NCI-H2029 treated with DMSO at 0.1 percent for 48 hours (cell line): ENCODE results near the gene QKI.
"Not testable (repeated sequence)": the region's sequence is repeated elsewhere in the genome, so short reads cannot be mapped to it uniquely, and the experiment has no call there.

Experiments used
- DNase-seq: peaks from one replicate; lab custom pipeline; 2025; lab: John Stamatoyannopoulos, UW

Gene QKI

GRCh38 chr6:163414946-163415619, 565 bp downstream of the QKI start:
- no peak for DNase-seq

- no peak for DNase-seq
Observed at GRCh38 chr6:163415620-163416556, 1.4 kb downstream of the QKI start.

GRCh38 chr6:163416557-163417253, 2.2 kb downstream of the QKI start:
- peak; percentile 29 for DNase-seq

GRCh38 chr6:163417595-163417994, 3.1 kb downstream of the QKI start:
- DNase-seq = no peak

- no peak for DNase-seq
Observed at GRCh38 chr6:163418311-163419029, 4.0 kb downstream of the QKI start.

- no peak for DNase-seq
Observed at GRCh38 chr6:163419413-163420288, 5.1 kb downstream of the QKI start.

- DNase-seq = no peak
Observed at GRCh38 chr6:163420289-163420614, 5.7 kb downstream of the QKI start.

- DNase-seq = no peak
Observed at GRCh38 chr6:163422550-163422949, 8.0 kb downstream of the QKI start.

- no peak for DNase-seq
Observed at GRCh38 chr6:163423696-163424095, 9.2 kb downstream of the QKI start.

GRCh38 chr6:163427498-163428254, 13.2 kb downstream of the QKI start:
- DNase-seq = no peak

GRCh38 chr6:163428373-163428772, 13.9 kb downstream of the QKI start:
- DNase-seq = no peak

GRCh38 chr6:163429858-163430448, 15.4 kb downstream of the QKI start:
- DNase-seq = no peak

- DNase-seq = no peak
Observed at GRCh38 chr6:163432300-163432699, 17.8 kb downstream of the QKI start.

GRCh38 chr6:163433486-163433885, 19.0 kb downstream of the QKI start:
- DNase-seq = not testable (repeated sequence)

GRCh38 chr6:163435023-163435422, 20.5 kb downstream of the QKI start:
- no peak for DNase-seq

GRCh38 chr6:163436843-163437242, 22.3 kb downstream of the QKI start:
- no peak for DNase-seq

- no peak for DNase-seq
Observed at GRCh38 chr6:163437466-163437865, 22.9 kb downstream of the QKI start.

- no peak for DNase-seq
Observed at GRCh38 chr6:163438298-163438939, 23.9 kb downstream of the QKI start.

- DNase-seq = peak; percentile 59
Observed at GRCh38 chr6:163438940-163439335, 24.4 kb downstream of the QKI start.
